ENCODE data around the gene LTF.

LTF gene

DNA sequence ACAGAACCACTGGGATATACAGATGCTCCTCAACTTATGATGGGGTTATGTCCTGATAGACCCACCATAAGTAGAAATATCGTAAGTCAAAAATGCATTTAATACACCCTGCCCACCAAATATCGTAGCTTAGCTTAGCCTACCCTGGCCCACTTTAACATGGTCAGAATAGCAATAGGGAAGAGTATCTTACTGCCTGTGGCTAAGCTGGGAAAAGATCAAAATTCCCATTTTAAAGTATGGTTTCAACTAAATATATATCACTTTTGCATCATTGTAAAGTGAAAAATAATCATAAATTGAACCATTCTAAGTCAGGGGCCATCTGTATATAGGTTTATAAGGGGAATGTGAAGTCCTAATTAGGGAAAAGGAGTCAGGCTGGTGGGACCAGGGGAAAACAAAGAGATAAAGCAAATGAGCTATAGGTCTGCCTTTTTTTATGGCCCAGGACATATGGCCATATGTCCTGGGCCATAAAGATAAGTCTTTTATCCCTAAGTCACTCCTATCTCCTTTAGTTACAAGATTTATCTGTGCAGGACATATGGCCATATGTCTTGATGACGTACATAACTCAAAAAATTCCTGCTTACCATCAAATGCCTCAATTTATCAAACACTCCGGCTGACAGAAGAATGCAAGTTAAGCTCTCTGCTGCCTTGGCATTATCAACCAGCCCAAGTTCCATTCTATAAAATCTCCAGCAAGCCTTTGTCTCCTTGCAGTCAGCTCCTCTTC lies 44.3 kb upstream of the LTF start:
- Histone ChIP-seq H3K79me1 (ENCODE audit: low read depth, low read length) (no peaks in the 10 kb centered on the region), H3K14ac (ENCODE audit: low read length) (no peak overlapping the region), H2BK12ac (ENCODE audit: low read length) (no peak overlapping the region), H3K4ac (ENCODE audit: low read length) (no peak overlapping the region), H3K18ac (ENCODE audit: low read length) (no peak overlapping the region), H2AK5ac (ENCODE audit: low read depth, low read length) (no peak overlapping the region), H3K4me1 (ENCODE audit: control insufficient read depth in 2 of 2, insufficient read depth in 1 of 2, low read depth in 1 of 2, low read length in 2 of 2) (peaks cover 0 to 1% of the 10 kb centered on the region in 2 donors), H2AFZ (ENCODE audit: low read length) (no peak overlapping the region), H2BK15ac (ENCODE audit: low read length) (no peak overlapping the region), H3K9ac (ENCODE audit: low read depth, low read length, poor library complexity) (no peak overlapping the region), H2BK5ac (ENCODE audit: low read length) (no peak overlapping the region), H3K23ac (ENCODE audit: low read depth, low read length, poor library complexity) (no peak overlapping the region), H3K4me2 (ENCODE audit: insufficient read depth, low read length, poor library complexity, severe bottlenecking) (no peak overlapping the region), H4K8ac (ENCODE audit: low read depth, low read length) (no peak overlapping the region), H3K36me3 (replicated peaks in 1 of 2; ENCODE audit: control insufficient read depth in 2 of 2, insufficient read depth in 2 of 2, low read length in 2 of 2) (no peaks in the 10 kb centered on the region), H3K27ac (replicated peaks; ENCODE audit: low read length) (no peak overlapping the region), H4K91ac (ENCODE audit: low read depth, low read length, poor library complexity) (no peak overlapping the region), H3K27me3 (ENCODE audit: control insufficient read depth in 3 of 3, insufficient read depth in 3 of 3, low read depth in 1 of 3, low read length in 3 of 3) (no peaks in the 10 kb centered on the region), H2BK120ac (ENCODE audit: low read depth, low read length) (no peak overlapping the region), H3K4me3 (ENCODE audit: low read length in 2 of 2) (no peak overlapping the region), H3K9me3 (replicated peaks in 1 of 2; ENCODE audit: control insufficient read depth in 2 of 2, insufficient read depth in 1 of 2, low read depth in 1 of 2, low read length in 2 of 2) (no peaks in the 10 kb centered on the region)
- WGBS, 2 donors (ENCODE audit: extremely low coverage in 2 of 2, insufficient read length in 2 of 2, insufficient replicate concordance in 1 of 2), result no CpG with 5 or more reads among the region's 4 CpGs
- no peak for DNase-seq (ENCODE audit: low spot score)

DNA sequence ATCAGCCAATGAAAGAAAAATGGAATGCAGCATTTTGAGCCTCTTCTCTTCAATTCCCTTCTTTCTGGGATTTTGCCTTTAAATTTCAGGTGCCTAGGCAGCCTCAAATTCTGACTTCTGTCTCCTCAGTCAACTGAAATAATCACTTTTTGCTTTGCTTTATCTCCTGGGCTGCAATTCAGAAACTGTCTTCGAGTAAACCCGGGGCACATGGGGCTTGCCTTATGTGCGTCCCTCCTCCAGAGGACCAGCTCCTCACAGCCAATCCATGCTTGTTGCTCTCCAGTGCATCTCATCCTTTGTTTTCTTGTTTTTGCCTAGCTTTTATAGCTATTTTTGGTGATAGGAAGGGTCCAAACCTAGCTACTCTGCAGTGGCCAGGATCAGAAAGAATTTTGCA lies 41.8 kb upstream of the LTF start:
- no peaks in the 10 kb centered on the region for H3K9me3 ChIP-seq (replicated peaks in 1 of 2; ENCODE audit: control insufficient read depth in 2 of 2, insufficient read depth in 1 of 2, low read depth in 1 of 2, low read length in 2 of 2)
- no peak overlapping the region for H3K4ac ChIP-seq (ENCODE audit: low read length)
- no peak overlapping the region for H4K8ac ChIP-seq (ENCODE audit: low read depth, low read length)
- no peaks in the 10 kb centered on the region for H3K36me3 ChIP-seq (replicated peaks in 1 of 2; ENCODE audit: control insufficient read depth in 2 of 2, insufficient read depth in 2 of 2, low read length in 2 of 2)
- H3K79me1 ChIP-seq (ENCODE audit: low read depth, low read length), result no peaks in the 10 kb centered on the region
- H2BK5ac ChIP-seq (ENCODE audit: low read length), result no peak overlapping the region
- H3K18ac ChIP-seq (ENCODE audit: low read length), result no peak overlapping the region
- H4K91ac ChIP-seq (ENCODE audit: low read depth, low read length, poor library complexity), result no peak overlapping the region
- H3K4me2 ChIP-seq (ENCODE audit: insufficient read depth, low read length, poor library complexity, severe bottlenecking), result no peak overlapping the region
- H3K27me3 ChIP-seq (ENCODE audit: control insufficient read depth in 3 of 3, insufficient read depth in 3 of 3, low read depth in 1 of 3, low read length in 3 of 3), result peaks cover 0 to 5% (median 0%) of the 10 kb centered on the region in 3 experiments
- no peak overlapping the region for H3K4me3 ChIP-seq (ENCODE audit: low read length in 2 of 2)
- no peak overlapping the region for H2AFZ ChIP-seq (ENCODE audit: low read length)
- WGBS, 2 donors (ENCODE audit: extremely low coverage in 2 of 2, insufficient read length in 2 of 2, insufficient replicate concordance in 1 of 2), result no CpG with 5 or more reads among the region's 3 CpGs
- no peak overlapping the region for H3K14ac ChIP-seq (ENCODE audit: low read length)
- peaks cover 0 to 1% of the 10 kb centered on the region in 2 donors for H3K4me1 ChIP-seq (ENCODE audit: control insufficient read depth in 2 of 2, insufficient read depth in 1 of 2, low read depth in 1 of 2, low read length in 2 of 2)
- H3K9ac ChIP-seq (ENCODE audit: low read depth, low read length, poor library complexity), result no peak overlapping the region
- DNase-seq (ENCODE audit: low spot score), result no peak
- H3K27ac ChIP-seq (replicated peaks; ENCODE audit: low read length), result no peak overlapping the region
- H2BK15ac ChIP-seq (ENCODE audit: low read length), result no peak overlapping the region
- H3K23ac ChIP-seq (ENCODE audit: low read depth, low read length, poor library complexity), result no peak overlapping the region
- H2BK12ac ChIP-seq (ENCODE audit: low read length), result no peak overlapping the region
- H2BK120ac ChIP-seq (ENCODE audit: low read depth, low read length), result no peak overlapping the region
- no peak overlapping the region for H2AK5ac ChIP-seq (ENCODE audit: low read depth, low read length)

DNA sequence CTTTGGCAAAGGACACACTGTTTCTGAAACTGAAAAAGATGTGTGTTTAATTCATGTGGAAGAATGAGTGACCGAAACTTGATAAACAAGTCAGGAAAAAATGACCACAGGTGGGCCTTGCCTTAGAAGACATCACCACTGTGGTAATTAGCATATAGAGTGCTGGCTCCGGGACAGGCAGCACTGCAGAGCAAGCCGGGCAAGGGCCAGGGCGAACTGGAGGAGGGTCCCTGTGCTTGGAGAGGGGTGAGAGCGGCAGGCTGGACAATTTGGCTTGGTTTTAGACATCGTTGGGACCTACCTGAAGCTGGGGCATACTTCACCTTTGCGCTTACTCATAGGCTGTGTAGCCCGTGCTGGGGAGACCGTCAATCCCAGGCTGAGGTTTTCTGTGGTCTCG lies 41.2 kb upstream of the LTF start:
- Histone ChIP-seq H2BK12ac (ENCODE audit: low read length) (no peak overlapping the region), H3K4me2 (ENCODE audit: insufficient read depth, low read length, poor library complexity, severe bottlenecking) (no peak overlapping the region), H2BK5ac (ENCODE audit: low read length) (no peak overlapping the region), H3K18ac (ENCODE audit: low read length) (no peak overlapping the region), H3K4me1 (ENCODE audit: control insufficient read depth in 2 of 2, insufficient read depth in 1 of 2, low read depth in 1 of 2, low read length in 2 of 2) (peaks cover 0 to 1% of the 10 kb centered on the region in 2 donors), H3K79me1 (ENCODE audit: low read depth, low read length) (no peaks in the 10 kb centered on the region), H3K4ac (ENCODE audit: low read length) (no peak overlapping the region), H2AK5ac (ENCODE audit: low read depth, low read length) (no peak overlapping the region), H2BK120ac (ENCODE audit: low read depth, low read length) (no peak overlapping the region), H3K36me3 (replicated peaks in 1 of 2; ENCODE audit: control insufficient read depth in 2 of 2, insufficient read depth in 2 of 2, low read length in 2 of 2) (no peaks in the 10 kb centered on the region), H3K27me3 (ENCODE audit: control insufficient read depth in 3 of 3, insufficient read depth in 3 of 3, low read depth in 1 of 3, low read length in 3 of 3) (peaks cover 0 to 6% (median 0%) of the 10 kb centered on the region in 3 experiments), H2BK15ac (ENCODE audit: low read length) (no peak overlapping the region), H3K9me3 (replicated peaks in 1 of 2; ENCODE audit: control insufficient read depth in 2 of 2, insufficient read depth in 1 of 2, low read depth in 1 of 2, low read length in 2 of 2) (no peaks in the 10 kb centered on the region), H4K91ac (ENCODE audit: low read depth, low read length, poor library complexity) (no peak overlapping the region), H3K23ac (ENCODE audit: low read depth, low read length, poor library complexity) (no peak overlapping the region), H2AFZ (ENCODE audit: low read length) (no peak overlapping the region), H3K4me3 (ENCODE audit: low read length in 2 of 2) (no peak overlapping the region), H3K14ac (ENCODE audit: low read length) (no peak overlapping the region), H4K8ac (ENCODE audit: low read depth, low read length) (no peak overlapping the region), H3K27ac (replicated peaks; ENCODE audit: low read length) (no peak overlapping the region), H3K9ac (ENCODE audit: low read depth, low read length, poor library complexity) (no peak overlapping the region)
- DNase-seq (ENCODE audit: low spot score), result no peak
- WGBS, 2 donors (ENCODE audit: extremely low coverage in 2 of 2, insufficient read length in 2 of 2, insufficient replicate concordance in 1 of 2), result no CpG with 5 or more reads among the region's 10 CpGs

DNA sequence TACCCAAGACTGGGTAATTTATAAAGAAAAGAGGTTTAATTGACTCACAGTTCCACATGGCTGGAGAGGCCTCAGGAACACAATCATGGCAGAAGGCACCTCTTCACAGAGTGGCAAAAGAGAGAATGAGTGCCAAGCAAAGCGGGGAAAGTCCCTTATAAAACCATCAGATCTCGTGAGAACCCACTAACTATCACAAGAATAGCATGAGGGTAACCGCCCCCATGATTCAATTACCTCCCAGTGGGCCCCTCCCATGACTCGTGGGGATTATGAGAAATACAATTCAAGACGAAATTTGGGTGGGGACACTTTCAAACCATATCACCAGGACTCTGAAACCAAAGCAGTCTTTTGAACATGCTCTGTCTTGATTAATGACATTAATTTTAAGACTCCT lies 40.1 kb upstream of the LTF start:
- no peak overlapping the region for H2AK5ac ChIP-seq (ENCODE audit: low read depth, low read length)
- H3K36me3 ChIP-seq (replicated peaks in 1 of 2; ENCODE audit: control insufficient read depth in 2 of 2, insufficient read depth in 2 of 2, low read length in 2 of 2), result no peaks in the 10 kb centered on the region
- H2BK15ac ChIP-seq (ENCODE audit: low read length), result no peak overlapping the region
- DNase-seq (ENCODE audit: low spot score), result no peak
- H2AFZ ChIP-seq (ENCODE audit: low read length), result no peak overlapping the region
- H3K18ac ChIP-seq (ENCODE audit: low read length), result no peak overlapping the region
- no peak overlapping the region for H3K4ac ChIP-seq (ENCODE audit: low read length)
- peaks cover 0 to 1% of the 10 kb centered on the region in 2 donors for H3K4me1 ChIP-seq (ENCODE audit: control insufficient read depth in 2 of 2, insufficient read depth in 1 of 2, low read depth in 1 of 2, low read length in 2 of 2)
- H3K23ac ChIP-seq (ENCODE audit: low read depth, low read length, poor library complexity), result no peak overlapping the region
- no peak overlapping the region for H3K14ac ChIP-seq (ENCODE audit: low read length)
- H2BK12ac ChIP-seq (ENCODE audit: low read length), result no peak overlapping the region
- H4K91ac ChIP-seq (ENCODE audit: low read depth, low read length, poor library complexity), result no peak overlapping the region
- no peak overlapping the region for H3K9ac ChIP-seq (ENCODE audit: low read depth, low read length, poor library complexity)
- no peak overlapping the region for H2BK5ac ChIP-seq (ENCODE audit: low read length)
- H3K4me3 ChIP-seq (ENCODE audit: low read length in 2 of 2), result no peak overlapping the region
- H4K8ac ChIP-seq (ENCODE audit: low read depth, low read length), result no peak overlapping the region
- WGBS, 2 donors (ENCODE audit: extremely low coverage in 2 of 2, insufficient read length in 2 of 2, insufficient replicate concordance in 1 of 2), result no CpG with 5 or more reads among the region's 5 CpGs
- no peak overlapping the region for H2BK120ac ChIP-seq (ENCODE audit: low read depth, low read length)
- H3K27ac ChIP-seq (replicated peaks; ENCODE audit: low read length), result no peak overlapping the region
- no peak overlapping the region for H3K4me2 ChIP-seq (ENCODE audit: insufficient read depth, low read length, poor library complexity, severe bottlenecking)
- H3K79me1 ChIP-seq (ENCODE audit: low read depth, low read length), result no peaks in the 10 kb centered on the region
- H3K27me3 ChIP-seq (ENCODE audit: control insufficient read depth in 3 of 3, insufficient read depth in 3 of 3, low read depth in 1 of 3, low read length in 3 of 3), result peaks cover 0 to 6% (median 0%) of the 10 kb centered on the region in 3 experiments
- no peaks in the 10 kb centered on the region for H3K9me3 ChIP-seq (replicated peaks in 1 of 2; ENCODE audit: control insufficient read depth in 2 of 2, insufficient read depth in 1 of 2, low read depth in 1 of 2, low read length in 2 of 2)

Data from neuronal stem cell (in vitro differentiated cells).